DMS79 treated with DMSO at 0.1 percent for 48 hours (cell line): ENCODE data around the gene PLCL2.
"Not testable (repeated sequence)": the region's sequence is repeated elsewhere in the genome, so short reads cannot be mapped to it uniquely, and the experiment has no call there.

Source experiments
- DNase-seq: peaks from one replicate; lab custom pipeline; 2025; lab: John Stamatoyannopoulos, UW

Gene PLCL2

DNA sequence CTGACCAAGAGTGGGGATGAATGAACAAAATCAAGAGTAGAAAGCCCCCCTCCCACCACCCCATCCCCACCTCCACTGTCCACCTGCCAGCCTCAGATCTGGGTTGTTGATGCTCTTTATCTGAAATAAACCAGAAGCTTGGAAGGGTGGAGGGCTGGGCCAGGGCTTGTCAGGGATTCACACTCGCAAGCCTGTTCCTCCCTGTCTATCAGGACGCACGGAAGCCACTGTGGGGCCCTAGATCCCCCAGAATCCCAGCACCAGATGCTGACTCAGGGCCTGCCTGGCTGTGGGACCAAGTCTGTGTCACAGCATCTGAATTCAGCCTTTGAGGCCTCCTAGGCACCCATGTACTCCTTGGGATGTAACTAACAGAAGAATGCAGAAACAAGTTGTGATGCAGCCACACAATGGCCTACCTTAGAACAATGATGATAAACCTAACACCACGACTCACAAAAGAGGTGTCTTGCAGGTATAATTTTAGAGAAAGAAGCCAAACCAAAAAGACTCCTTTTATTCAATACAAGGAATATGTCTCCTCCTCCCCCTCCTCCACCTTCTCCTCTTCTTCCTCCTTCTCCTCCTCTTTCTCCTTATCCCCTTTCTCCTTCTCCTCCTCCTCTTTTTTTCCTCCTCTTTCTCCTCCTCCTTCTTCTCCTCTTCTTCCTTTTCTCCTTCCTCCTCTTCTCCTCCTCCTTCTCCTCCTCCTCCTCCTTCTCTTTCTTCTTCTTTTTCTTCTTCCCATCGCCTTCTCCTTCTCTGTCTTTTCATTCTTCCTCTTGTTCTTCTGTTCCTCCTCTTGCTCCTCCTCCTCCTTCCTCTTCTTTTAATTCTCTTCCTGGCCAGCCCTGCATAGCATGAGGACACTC lies 234.7 kb downstream of the PLCL2 start:
- no peak for DNase-seq

DNA sequence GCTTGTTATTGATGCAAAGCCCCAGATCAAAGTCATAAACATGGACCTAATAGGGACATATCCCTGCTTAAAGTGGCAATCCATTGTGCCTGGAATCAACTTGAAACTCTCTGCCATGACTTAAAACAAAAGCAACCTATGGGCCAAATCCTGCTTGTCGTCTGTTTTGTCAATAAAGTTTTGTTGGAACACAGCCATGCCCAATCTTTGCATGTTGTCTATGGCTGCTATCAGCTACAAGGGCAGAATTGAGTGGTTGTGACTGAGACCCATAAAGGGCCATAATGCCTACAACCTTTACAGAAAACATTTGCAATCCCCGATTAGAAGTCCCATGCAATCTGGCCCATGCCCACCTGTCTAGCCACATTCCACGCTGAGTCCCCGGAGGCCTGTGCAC lies 235.4 kb downstream of the PLCL2 start:
- no peak for DNase-seq

DNA sequence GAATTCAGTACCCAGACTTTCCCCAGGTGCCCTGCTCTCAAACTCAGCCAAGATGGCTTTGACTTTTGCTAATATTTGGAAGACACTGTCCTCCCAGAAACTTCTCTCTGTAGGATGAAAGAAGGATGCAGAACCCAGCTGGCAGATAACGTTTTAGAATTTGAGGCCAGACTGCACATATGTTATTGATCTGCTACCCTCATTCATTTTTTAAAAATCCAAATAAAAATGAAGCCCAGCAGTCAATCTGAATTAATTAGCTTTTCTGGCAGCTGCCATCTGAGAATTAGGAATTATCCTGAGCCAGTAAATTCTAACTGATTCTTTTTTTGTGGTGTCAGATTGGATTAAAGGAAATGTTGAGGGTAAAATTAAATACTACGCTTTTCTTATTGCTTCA lies 236.6 kb downstream of the PLCL2 start:
- DNase-seq, result no peak

DNA sequence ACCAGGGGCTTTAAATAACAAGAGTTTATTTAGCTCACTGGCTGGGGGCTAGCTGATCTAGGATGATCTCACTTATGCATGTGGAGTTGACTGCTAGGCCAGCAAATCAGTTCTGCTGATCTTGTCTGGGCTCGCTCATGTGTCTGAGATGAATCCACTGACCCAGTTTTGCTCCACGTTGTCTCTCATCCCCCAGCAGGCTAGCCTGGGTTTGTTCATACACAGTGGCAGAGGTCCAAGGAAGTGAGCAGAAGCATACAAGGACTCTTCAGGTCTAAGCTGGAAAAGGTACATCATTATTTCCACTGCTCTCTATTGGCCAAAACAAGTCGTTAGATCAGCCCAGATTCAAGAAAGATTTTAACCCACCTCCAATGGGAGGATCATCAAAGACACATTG lies 238.0 kb downstream of the PLCL2 start:
- no peak for DNase-seq

DNA sequence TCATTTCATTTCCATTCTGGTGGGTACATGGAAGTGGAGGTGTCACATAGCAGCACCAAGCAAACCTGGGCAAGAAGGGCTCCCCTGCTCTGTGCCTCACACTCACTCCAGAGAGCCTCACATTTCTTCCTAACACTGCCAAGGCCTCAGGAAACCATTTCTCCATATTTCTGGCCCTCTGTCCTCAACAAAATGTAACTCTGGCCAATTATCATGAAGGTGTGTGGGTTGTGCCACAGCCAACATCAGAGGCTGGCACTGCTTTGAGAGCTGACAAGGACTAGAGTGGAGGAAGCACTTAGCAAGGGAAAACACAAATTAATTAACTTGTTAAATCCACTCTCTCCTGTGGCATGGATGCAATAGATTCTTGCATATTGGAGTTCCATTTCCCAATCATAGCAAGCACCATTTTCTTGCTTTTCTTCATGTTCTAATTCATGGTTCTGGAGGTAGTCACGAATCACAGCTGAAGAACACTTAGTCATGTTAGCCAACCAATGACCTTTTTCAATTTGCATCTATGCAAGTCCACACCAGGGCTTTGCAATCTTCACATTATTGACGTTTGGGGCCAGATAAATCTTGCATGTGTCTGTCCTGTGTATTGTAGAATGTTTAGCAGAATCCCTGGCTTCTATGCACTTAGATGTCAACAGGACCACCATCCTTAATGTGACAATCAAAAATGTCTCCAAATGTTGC lies 241.1 kb downstream of the PLCL2 start:
- no peak for DNase-seq

DNA sequence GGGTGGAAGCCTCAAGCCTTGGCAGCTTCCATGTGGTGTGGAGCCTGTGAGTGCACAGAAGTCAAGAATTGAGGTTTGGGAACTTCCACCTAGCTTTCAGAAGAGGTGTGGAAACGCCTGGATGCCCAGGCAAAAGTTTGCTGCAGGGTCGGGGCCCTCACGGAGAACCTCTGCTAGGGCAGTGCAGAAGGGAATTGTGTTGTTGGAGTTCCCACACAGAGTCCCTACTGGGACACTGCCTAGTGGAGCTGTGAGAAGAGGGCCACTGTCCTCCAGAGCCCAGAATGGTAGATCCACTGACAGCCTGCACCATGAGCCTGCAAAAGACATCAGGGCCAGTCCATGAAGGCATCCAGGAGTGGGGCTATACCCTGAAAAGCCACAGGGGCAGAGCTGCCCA lies 243.9 kb downstream of the PLCL2 start:
- DNase-seq, result not testable (repeated sequence)

DNA sequence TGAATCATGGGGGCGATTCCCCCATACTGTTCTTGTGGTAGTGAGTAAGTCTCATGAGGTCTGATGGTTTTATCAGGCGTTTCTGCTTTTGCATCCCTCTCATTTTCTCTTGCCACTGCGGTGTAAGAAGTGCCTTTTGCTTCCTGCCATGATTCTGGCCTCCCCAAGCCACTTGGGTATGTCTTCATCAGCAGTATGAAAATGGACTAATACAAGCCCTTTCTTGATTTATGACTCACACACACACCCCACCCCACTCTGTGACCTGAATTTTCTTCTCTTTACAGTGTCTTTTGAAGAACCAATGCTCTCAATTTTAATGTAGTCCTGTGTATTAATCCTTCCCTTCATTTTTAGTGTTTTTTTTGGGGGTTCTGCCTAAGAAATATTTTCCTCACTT lies 244.8 kb downstream of the PLCL2 start:
- DNase-seq, result no peak

DNA sequence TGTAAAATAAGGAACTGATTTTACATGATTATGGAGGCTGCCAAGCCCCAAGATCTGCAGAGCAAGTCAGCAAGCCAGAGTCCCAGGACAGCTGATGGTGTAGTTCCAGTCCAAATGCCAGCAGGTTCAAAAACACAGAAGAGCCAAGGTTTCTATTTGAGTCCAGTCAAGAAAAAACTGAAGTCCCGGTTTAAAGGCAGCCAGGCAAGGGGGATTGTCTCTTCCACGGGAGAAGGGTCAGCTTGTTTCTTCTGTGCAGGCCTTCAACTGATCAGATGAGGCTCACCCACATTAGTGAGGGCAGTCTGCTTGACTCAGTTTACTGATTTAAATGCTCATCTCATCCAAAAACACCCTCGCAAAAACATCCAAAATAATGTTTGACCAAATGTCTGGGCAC lies 246.2 kb downstream of the PLCL2 start:
- DNase-seq, result no peak

DNA sequence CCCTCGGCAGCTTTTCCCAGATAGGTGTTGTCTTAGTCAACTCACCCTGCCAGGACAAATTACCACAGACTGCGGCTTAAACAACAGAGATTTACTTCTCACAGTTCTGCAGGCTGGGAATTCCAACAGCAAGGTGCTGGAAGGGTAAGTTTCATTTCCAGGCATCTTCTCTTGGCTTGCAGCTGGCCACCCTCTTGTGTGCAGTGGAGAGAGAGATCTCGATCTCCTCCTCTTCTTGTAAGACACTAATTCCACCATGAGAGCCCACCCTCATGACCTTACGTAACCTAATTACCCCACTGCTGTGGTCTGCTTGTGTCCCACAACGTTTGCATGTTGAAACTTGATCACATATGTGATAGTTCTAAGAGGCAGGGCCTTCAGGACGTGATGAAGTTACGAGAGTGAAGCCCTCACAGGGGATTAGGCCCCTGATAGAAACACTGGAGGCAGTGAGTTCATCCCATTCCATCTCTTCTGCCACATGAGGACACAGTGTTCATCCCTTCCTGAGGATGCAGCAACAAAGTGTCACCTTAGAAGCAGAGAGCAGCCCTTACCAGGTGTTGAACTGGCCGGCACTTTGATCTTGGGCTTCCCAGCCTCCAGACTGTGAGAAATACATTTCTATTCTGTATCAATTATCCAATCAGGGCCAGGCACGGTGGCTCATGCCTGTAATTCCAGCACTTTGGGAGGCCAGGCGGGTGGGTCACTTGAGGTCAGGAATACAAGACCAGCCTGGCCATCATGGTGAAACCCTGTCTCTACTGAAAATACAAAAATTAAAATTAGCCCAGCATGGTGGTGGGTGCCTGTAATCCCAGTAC lies 247.7 kb downstream of the PLCL2 start:
- DNase-seq, result no peak

DNA sequence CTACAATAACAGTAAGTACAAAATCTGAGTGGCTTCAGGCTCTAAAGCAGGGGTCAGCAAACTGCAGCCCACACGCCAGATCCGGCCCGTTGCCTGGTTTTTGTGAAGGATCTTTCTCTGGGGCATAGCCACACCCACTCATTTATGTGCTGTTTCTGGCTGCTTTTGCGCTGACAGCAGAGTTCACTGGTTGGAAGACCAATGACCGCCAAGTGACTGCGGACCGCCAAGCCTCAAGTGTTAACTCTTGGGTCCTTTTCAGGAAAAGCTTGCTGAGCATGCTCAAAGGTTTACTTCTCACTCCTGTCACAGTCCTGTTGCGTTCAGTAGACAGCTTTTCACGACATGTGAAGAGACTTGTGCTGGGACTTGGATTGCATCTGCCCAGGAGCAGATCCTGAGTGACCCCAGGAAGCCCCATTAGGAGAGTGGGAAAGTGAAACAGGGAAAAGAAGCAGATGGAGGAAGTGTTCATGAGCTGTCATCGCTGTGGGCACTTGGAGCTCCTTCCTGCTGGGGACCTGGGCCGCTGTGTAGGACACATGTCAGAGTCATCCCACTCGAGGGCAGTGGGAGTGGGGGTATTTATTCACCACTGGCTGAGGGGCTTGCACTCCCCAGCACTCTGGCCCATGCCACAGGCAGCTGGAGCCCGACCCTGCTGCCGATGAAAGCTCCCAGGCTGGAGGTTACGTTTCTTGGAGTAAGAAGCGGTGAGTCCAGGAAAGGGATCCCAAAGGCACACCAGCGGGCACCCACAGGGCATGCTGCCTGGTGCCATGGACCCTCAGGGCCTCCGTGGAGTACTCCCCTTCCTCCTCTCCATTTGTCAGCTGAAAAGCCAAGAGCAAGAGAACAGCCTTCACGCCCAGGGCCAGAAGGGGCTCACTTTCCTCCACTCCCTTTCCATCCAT lies 249.1 kb downstream of the PLCL2 start:
- no peak for DNase-seq

DNA sequence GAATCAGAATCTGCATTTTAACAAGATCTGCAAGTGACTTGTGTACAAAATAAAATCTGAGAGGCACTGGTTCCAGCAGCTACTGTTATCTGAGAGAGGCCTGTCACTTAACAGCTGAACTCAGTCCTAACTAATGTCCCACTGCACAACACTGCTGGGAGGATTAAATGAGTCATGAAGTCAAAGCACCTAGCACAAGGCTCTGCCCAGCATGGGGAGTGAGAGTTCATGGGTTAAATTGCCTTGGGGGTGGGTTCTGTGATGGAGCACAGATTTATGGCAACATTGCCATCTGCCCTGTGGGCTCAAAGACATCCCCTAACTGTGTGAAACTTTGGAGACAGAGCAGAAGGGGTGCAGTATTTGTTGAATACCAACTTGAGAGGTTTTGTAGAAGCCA lies 250.9 kb downstream of the PLCL2 start:
- DNase-seq, result no peak

DNA sequence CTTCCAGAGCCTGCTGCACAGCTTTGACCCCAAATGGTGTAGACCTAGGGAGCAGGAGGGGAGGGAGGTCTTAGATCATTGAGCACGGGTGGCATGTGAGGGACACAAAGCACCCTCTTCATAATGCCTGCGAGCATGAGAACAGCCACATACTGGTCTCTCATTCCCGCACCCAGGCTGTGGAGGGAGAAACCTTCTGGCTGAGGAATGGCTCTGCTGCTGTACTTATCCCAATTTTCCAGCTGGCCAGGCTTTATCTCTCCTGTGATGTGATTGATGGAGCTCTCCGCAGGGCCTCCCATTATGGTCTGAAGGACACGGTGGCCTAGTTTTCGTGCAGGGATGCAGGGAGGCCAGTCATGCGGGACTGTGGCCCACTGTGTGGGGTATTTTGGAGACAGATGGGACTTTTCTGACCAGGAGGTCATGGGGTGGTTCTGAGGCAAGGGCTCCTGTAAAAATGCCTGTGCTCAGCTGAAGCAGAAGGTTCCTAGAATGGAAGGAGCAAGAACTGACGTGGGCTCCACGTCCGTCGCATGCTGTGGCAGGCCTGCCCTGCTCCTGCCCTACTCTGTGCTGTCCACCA lies 251.5 kb downstream of the PLCL2 start:
- DNase-seq, result no peak

DNA sequence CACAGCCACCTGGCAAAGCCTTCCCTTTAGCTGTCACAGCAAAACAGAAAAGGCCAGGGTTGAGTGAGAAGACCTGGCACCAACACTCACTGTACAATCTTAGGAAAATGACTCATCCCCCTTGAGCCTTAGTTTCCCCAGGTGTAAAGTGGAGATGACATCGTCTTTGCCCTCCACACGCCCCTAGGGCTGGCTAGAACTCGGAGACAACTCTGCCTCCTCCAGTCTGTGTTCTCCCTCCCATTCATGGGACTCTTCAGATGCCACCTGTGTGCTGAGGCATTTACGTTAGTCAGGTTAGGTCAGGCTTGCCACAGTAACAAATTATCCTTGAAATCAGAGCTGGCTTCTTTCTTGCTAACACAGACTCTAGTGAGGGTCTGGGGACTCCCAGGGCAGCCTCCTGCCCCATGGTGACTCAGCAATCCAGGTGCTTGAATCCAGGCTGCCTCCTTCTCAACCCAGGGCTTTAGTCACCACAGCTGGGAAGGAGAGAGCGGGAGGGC lies 252.6 kb downstream of the PLCL2 start:
- no peak for DNase-seq

DNA sequence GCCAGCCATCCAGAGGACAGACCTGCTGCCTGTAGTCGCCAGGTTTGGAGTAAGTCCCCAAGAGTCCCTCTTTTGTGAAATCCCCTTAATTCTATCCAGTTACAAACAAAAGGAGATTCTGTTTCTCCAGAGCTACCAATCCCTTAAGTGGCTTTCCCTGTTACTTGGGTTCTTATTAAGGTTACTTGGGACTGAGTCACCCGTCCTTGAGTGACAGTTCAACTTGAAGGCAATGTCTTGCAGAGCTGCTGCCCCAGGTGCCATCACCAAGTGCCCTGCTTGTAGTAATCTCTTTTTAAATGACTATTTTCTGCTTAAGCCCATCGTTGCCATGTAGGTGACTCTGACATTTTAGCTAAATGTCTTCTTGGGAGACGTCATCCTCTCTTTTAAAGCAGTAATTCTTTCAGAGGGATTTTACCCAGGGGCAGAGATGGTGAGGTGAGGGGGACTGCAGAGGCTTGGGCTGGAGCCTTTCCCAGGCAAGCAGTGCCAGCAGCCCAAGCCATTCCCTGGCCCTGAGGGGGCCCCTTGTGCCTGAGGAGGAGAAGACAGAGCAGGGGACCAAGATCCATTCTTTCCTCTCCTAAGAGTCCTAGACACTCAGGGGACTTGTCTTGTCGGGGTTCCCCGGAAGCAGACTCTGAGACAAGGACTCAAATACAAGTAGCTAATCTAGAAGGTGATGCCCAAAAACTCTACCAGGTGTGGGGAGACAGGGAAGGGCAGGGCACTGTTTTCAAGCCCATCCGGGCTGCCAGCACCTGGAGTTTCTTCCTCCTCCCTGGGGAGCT lies 253.7 kb downstream of the PLCL2 start:
- no peak for DNase-seq
